ENCODE measurements around the gene ZCWPW1.
"Not testable (repeated sequence)": the region's sequence is repeated elsewhere in the genome, so short reads cannot be mapped to it uniquely, and the experiment has no call there.

The ZCWPW1 gene

DNA sequence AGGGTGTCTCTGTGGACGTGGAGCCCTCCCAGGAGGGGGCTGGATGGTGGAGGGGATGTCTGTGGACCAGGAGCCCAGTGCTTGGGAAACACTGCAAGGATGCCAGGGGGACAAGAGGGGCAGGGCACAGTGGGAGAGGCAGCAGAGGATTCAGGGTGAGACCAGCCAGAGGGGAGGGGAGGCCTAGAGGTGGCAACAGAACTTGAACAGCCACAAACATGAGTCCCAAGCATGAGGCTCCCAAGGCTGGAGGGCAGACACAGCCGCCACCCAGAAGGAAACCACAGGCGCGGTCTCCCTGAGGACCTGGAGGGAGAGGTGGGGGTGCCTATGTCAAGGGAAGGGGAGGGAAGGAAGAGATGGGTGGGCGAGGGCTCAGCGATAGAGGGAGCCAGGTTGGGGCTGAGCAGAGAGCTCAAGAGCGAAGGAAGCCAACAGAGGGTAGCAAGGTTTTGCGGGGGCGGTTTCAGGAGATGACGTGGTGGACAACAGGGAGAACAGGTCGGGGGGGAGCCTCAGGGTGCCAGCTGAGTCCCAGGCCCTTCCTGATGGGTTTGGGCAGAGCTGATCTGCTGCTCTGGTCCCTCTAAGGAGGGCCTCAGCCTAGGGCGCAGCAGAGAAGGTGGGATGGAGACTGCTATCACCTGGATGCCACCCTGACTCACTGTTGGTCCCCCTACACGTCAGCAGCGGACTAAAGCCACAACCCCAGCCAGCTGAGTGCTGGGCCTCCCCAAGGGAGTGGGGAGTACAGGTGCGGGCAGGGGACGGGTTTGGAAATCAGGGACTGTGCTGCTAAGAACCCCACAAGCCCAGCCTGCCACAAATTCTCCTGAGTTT lies 61.9 kb downstream of the ZCWPW1 start:
- H3K27me3 ChIP-seq (ENCODE audit: control insufficient read depth, insufficient read depth, low read length), result no peaks in the 10 kb centered on the region
- no peak overlapping the region for H3K4me2 ChIP-seq (ENCODE audit: low read length)
- no peak overlapping the region for H2AFZ ChIP-seq
- TF ChIP-seq, protein P1, sequence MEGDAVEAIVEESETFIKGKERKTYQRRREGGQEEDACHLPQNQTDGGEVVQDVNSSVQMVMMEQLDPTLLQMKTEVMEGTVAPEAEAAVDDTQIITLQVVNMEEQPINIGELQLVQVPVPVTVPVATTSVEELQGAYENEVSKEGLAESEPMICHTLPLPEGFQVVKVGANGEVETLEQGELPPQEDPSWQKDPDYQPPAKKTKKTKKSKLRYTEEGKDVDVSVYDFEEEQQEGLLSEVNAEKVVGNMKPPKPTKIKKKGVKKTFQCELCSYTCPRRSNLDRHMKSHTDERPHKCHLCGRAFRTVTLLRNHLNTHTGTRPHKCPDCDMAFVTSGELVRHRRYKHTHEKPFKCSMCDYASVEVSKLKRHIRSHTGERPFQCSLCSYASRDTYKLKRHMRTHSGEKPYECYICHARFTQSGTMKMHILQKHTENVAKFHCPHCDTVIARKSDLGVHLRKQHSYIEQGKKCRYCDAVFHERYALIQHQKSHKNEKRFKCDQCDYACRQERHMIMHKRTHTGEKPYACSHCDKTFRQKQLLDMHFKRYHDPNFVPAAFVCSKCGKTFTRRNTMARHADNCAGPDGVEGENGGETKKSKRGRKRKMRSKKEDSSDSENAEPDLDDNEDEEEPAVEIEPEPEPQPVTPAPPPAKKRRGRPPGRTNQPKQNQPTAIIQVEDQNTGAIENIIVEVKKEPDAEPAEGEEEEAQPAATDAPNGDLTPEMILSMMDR (IDR thresholded peaks at IDR 0.05), result no peak
- H3K4me3 ChIP-seq (ENCODE audit: low read depth, low read length), result no peak overlapping the region
- H3K9me3 ChIP-seq (ENCODE audit: control insufficient read depth, low read length), result no peaks in the 10 kb centered on the region
- no peak overlapping the region for H3K9ac ChIP-seq
- H3K27ac ChIP-seq, result no peak overlapping the region
- no peaks in the 10 kb centered on the region for H3K4me1 ChIP-seq
- H3K79me2 ChIP-seq, result no peaks in the 10 kb centered on the region
- no peaks in the 10 kb centered on the region for H3K36me3 ChIP-seq (ENCODE audit: control insufficient read depth, insufficient read depth, low read length)

- not testable (repeated sequence) for H3K27ac ChIP-seq; H3K27me3 ChIP-seq (ENCODE audit: control insufficient read depth, insufficient read depth, low read length); H2AFZ ChIP-seq; H3K79me2 ChIP-seq; H3K4me3 ChIP-seq (ENCODE audit: low read depth, low read length); H3K9me3 ChIP-seq (ENCODE audit: control insufficient read depth, low read length); H3K4me1 ChIP-seq; H3K36me3 ChIP-seq (ENCODE audit: control insufficient read depth, insufficient read depth, low read length); H3K9ac ChIP-seq; H3K4me2 ChIP-seq (ENCODE audit: low read length)
Measured at GRCh38 chr7:100365998-100366367, 62.5 kb downstream of the ZCWPW1 start.

- Histone ChIP-seq H3K4me1 (no peaks in the 10 kb centered on the region), H3K27me3 (ENCODE audit: control insufficient read depth, insufficient read depth, low read length) (no peaks in the 10 kb centered on the region), H3K27ac (no peak overlapping the region), H3K36me3 (ENCODE audit: control insufficient read depth, insufficient read depth, low read length) (no peaks in the 10 kb centered on the region), H3K9me3 (ENCODE audit: control insufficient read depth, low read length) (no peaks in the 10 kb centered on the region), H3K4me3 (ENCODE audit: low read depth, low read length) (no peak overlapping the region), H3K9ac (no peak overlapping the region), H2AFZ (no peak overlapping the region), H3K4me2 (ENCODE audit: low read length) (no peak overlapping the region), H3K79me2 (no peaks in the 10 kb centered on the region)
- TF ChIP-seq, protein P1 (IDR thresholded peaks at IDR 0.05), result no peak
Measured at GRCh38 chr7:100364480-100364879, 64.0 kb downstream of the ZCWPW1 start.

DNA sequence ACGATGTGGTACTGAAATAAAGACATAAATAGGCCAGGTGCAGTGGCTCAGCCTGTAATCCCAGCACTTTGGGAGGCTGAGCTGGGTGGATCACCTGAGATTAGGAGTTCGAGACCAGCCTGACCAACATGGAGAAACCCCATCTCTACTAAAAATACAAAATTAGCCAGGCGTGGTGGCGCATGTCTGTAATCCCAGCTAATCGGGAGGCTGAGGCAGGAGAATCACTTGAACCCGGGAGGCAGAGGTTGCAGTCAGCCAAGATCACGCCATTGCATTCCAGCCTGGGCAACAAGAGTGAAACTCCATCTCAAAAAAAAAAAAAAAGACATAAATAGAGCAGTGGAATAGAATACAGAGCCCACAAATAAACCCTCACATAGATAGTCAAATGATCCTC lies 64.7 kb downstream of the ZCWPW1 start:
- not testable (repeated sequence) for H3K4me3 ChIP-seq (ENCODE audit: low read depth, low read length); H3K4me1 ChIP-seq; H3K4me2 ChIP-seq (ENCODE audit: low read length); H3K9me3 ChIP-seq (ENCODE audit: control insufficient read depth, low read length); H2AFZ ChIP-seq; H3K36me3 ChIP-seq (ENCODE audit: control insufficient read depth, insufficient read depth, low read length); H3K79me2 ChIP-seq; H3K27me3 ChIP-seq (ENCODE audit: control insufficient read depth, insufficient read depth, low read length); H3K9ac ChIP-seq; H3K27ac ChIP-seq

DNA sequence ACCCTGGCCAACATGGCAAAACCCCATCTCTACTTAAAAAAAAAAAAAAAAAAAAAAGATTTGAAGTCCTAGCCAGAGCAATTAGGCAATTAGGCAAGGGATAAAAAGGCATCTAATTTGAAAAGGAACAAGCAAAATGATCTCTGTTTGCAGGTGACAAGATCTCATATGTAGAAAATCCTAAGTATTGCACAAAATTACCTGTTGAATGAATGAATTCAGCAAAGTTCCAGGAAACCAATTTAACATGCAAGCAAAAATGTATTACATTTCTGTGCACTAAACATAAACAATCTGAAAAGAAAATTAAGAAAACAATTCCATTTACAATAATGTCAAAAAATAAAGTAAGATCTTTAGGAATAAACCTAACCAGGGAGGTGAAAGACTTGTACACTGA lies 65.4 kb downstream of the ZCWPW1 start:
- H2AFZ ChIP-seq, result no peak overlapping the region
- no peaks in the 10 kb centered on the region for H3K9me3 ChIP-seq (ENCODE audit: control insufficient read depth, low read length)
- H3K36me3 ChIP-seq (ENCODE audit: control insufficient read depth, insufficient read depth, low read length), result no peaks in the 10 kb centered on the region
- no peaks in the 10 kb centered on the region for H3K4me1 ChIP-seq
- H3K79me2 ChIP-seq, result no peaks in the 10 kb centered on the region
- H3K4me2 ChIP-seq (ENCODE audit: low read length), result no peak overlapping the region
- no peak overlapping the region for H3K9ac ChIP-seq
- no peaks in the 10 kb centered on the region for H3K27me3 ChIP-seq (ENCODE audit: control insufficient read depth, insufficient read depth, low read length)
- TF ChIP-seq, protein P1 (IDR thresholded peaks at IDR 0.05), result no peak
- no peak overlapping the region for H3K4me3 ChIP-seq (ENCODE audit: low read depth, low read length)
- H3K27ac ChIP-seq, result no peak overlapping the region

Data from parathyroid adenoma (tissue), 2 donors.